Measurements from ENCODE around the gene IVD. TPM values are rescaled to one million over a fixed set of nuclear protein-coding genes. Genes with fewer than 3 reads are reported as not detected.

Gene IVD
- total RNA-seq, 1 donor: 33.6 TPM

DNA sequence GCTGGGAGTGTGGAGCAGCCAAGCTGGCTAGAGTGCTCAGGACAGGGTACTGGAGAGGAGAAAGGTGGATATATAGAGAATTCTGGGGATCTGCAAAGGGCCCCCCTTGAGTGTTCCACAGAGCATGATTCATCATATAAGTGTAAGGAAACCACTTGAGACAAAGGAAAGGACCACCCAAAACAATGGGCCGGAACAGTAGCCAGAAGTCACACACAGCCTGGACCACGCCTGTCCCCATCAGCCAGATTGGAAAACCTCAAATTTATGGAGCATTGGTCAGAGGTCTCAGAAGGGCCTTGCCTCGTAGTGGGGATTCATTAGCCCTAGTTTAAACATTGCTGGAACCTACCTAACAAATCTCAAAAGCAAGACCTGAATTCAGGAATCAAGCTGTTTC is 28.0 kb upstream of the IVD start:
- no peak overlapping the region for H3K4me3 ChIP-seq (ENCODE audit: low read depth, low read length)
- TF ChIP-seq, protein P1, sequence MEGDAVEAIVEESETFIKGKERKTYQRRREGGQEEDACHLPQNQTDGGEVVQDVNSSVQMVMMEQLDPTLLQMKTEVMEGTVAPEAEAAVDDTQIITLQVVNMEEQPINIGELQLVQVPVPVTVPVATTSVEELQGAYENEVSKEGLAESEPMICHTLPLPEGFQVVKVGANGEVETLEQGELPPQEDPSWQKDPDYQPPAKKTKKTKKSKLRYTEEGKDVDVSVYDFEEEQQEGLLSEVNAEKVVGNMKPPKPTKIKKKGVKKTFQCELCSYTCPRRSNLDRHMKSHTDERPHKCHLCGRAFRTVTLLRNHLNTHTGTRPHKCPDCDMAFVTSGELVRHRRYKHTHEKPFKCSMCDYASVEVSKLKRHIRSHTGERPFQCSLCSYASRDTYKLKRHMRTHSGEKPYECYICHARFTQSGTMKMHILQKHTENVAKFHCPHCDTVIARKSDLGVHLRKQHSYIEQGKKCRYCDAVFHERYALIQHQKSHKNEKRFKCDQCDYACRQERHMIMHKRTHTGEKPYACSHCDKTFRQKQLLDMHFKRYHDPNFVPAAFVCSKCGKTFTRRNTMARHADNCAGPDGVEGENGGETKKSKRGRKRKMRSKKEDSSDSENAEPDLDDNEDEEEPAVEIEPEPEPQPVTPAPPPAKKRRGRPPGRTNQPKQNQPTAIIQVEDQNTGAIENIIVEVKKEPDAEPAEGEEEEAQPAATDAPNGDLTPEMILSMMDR (IDR thresholded peaks at IDR 0.05; ENCODE audit: insufficient read depth, low read length): no peak

DNA sequence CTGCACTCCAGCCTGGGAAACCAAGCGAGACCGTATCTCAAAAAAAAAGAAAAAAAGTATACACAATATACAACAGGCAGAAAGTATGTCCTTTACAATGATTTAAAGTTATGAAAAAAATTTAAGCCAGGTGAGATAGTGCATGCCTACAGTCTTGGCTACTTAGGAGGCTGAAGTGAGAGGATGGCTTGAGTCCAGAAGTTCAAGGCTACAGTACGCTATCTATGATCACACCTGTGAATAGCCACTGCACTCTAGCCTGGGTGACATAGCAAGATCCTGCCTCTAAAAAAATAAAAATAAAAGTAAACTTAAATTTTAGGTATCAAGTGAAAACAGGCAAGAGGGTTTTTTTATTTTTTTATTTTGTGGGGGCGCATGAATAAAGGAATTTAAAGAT is 26.2 kb upstream of the IVD start:
- TF ChIP-seq, protein P1 (IDR thresholded peaks at IDR 0.05; ENCODE audit: insufficient read depth, low read length): no peak
- H3K4me3 ChIP-seq (ENCODE audit: low read depth, low read length): no peak overlapping the region
- no peak for DNase-seq (ENCODE audit: low read depth)

More for the DNA sequence above, 28.0 kb upstream of the IVD start:
- no peak for DNase-seq (ENCODE audit: low read depth)

- no peak overlapping the region for H3K4me3 ChIP-seq (ENCODE audit: low read depth, low read length)
- TF ChIP-seq, protein P1 (IDR thresholded peaks at IDR 0.05; ENCODE audit: insufficient read depth, low read length): no peak
These were observed 25.7 kb upstream of the IVD start for GRCh38 chr15:40379853-40380252.

DNA sequence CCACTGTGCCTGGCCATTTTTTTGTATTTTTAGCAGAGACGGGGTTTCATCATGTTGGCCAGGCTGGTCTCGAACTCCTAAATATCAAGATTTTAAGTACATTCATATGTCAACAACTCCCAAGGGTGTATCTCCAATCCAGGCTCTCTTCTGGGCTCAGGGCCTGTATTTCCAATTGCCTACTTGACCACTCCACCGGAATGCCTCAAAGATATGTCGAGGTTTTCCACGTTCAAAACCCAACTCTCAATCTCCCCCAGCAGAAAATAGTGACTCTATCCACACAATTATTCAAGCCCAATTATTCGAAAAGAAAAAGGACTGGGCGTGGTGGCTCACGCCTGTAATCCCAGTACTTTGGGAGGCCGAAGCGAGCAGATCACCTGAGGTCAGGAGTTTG is 25.0 kb upstream of the IVD start:
- DNase-seq (ENCODE audit: low read depth): no peak
- H3K4me3 ChIP-seq (ENCODE audit: low read depth, low read length): no peak overlapping the region
- TF ChIP-seq, protein P1 (IDR thresholded peaks at IDR 0.05; ENCODE audit: insufficient read depth, low read length): no peak

More at GRCh38 chr15:40379853-40380252, 25.7 kb upstream of the IVD start:
- peak; percentile 99 for DNase-seq (ENCODE audit: low read depth)

- DNase-seq (ENCODE audit: low read depth): no peak
- TF ChIP-seq, protein P1 (IDR thresholded peaks at IDR 0.05; ENCODE audit: insufficient read depth, low read length): no peak
- H3K4me3 ChIP-seq (ENCODE audit: low read depth, low read length): no peak overlapping the region
These were observed 23.6 kb upstream of the IVD start for GRCh38 chr15:40381818-40382529.

- peak; percentile 94 for DNase-seq (ENCODE audit: low read depth)
- H3K4me3 ChIP-seq (ENCODE audit: low read depth, low read length): peak within 1 kb of the TSS; percentile 89
- TF ChIP-seq, protein P1 (IDR thresholded peaks at IDR 0.05; ENCODE audit: insufficient read depth, low read length): no peak
These were observed 22.8 kb upstream of the IVD start, which contains the start of gene KNSTRN for GRCh38 chr15:40382580-40383456. Gene KNSTRN, plus strand, starts transcription at chr15:40382721. Its CDS starts 115 bp downstream, at chr15:40382836.

Data from fibroblast of the aortic adventitia (primary cell).